NB4 (cell line): ENCODE data around the gene SPINT2.

Source experiments
- DNase-seq: peaks from one replicate; pipeline ENCODE4 v3.0.0; 2010; ENCODE audit warnings: low read depth
- H3K4me3 ChIP-seq: one replicate; pipeline ENCODE4 v1.5.1; 2011; ENCODE audit warnings: mild to moderate bottlenecking, low read depth, low read length, moderate library complexity
- MYC ChIP-seq: IDR thresholded peaks from 2 replicates; pipeline ENCODE4 v1.6.1; 2011; ENCODE audit warnings: low read depth, low read length
- POLR2A ChIP-seq: IDR thresholded peaks from 2 replicates; pipeline ENCODE4 v1.6.1; 2011; ENCODE audit warnings: mild to moderate bottlenecking; ENCODE audit not compliant: insufficient read length; ENCODE audit errors: extremely low read depth
- TF ChIP-seq, protein P1 (sequence below): IDR thresholded peaks from 2 replicates; pipeline ENCODE4 v1.6.1; 2011; ENCODE audit warnings: low read depth, low read length
- TF ChIP-seq, protein P2 (sequence below): IDR thresholded peaks from one replicate; pipeline ENCODE4 v1.5.1; 2012; ENCODE audit warnings: low read depth, low read length

SPINT2 gene

DNA sequence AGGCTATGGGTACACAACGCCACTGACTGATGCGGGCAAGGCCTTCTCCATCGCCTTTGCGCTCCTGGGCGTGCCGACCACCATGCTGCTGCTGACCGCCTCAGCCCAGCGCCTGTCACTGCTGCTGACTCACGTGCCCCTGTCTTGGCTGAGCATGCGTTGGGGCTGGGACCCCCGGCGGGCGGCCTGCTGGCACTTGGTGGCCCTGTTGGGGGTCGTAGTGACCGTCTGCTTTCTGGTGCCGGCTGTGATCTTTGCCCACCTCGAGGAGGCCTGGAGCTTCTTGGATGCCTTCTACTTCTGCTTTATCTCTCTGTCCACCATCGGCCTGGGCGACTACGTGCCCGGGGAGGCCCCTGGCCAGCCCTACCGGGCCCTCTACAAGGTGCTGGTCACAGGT, 62.2 kb downstream of the SPINT2 start:
- TF ChIP-seq, protein P1, sequence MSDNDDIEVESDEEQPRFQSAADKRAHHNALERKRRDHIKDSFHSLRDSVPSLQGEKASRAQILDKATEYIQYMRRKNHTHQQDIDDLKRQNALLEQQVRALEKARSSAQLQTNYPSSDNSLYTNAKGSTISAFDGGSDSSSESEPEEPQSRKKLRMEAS, result no peak
- TF ChIP-seq, protein P2, sequence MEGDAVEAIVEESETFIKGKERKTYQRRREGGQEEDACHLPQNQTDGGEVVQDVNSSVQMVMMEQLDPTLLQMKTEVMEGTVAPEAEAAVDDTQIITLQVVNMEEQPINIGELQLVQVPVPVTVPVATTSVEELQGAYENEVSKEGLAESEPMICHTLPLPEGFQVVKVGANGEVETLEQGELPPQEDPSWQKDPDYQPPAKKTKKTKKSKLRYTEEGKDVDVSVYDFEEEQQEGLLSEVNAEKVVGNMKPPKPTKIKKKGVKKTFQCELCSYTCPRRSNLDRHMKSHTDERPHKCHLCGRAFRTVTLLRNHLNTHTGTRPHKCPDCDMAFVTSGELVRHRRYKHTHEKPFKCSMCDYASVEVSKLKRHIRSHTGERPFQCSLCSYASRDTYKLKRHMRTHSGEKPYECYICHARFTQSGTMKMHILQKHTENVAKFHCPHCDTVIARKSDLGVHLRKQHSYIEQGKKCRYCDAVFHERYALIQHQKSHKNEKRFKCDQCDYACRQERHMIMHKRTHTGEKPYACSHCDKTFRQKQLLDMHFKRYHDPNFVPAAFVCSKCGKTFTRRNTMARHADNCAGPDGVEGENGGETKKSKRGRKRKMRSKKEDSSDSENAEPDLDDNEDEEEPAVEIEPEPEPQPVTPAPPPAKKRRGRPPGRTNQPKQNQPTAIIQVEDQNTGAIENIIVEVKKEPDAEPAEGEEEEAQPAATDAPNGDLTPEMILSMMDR, result no peak
- TF ChIP-seq POLR2A (no peak), MYC (no peak)
- no peak for DNase-seq

DNA sequence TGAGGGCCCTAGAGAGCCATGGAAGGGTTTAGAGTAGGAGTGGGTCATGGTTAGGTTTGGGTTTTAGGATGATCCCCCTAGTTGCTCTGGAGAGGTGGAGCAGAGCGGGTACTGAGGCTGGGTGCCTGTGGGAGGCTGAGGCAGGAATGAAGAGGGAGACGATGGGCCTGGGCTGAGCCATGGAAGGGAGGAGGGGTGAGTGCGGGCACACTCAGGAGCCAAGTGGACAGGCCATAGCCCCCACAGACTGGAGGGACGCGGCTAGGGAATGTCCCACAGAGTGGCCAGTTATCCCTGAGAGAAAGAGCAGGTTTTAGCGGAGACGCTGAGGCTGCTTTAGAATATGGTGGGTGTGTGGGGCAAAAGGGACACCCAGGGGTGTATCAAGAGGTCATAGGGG, 65.3 kb downstream of the SPINT2 start:
- TF ChIP-seq, protein P1, result no peak
- TF ChIP-seq MYC, result no peak
- no peak for TF ChIP-seq POLR2A
- TF ChIP-seq, protein P2, result no peak
- no peak overlapping the region for H3K4me3 ChIP-seq
- DNase-seq, result no peak

More for the DNA sequence above, 62.2 kb downstream of the SPINT2 start:
- no peak overlapping the region for H3K4me3 ChIP-seq

DNA sequence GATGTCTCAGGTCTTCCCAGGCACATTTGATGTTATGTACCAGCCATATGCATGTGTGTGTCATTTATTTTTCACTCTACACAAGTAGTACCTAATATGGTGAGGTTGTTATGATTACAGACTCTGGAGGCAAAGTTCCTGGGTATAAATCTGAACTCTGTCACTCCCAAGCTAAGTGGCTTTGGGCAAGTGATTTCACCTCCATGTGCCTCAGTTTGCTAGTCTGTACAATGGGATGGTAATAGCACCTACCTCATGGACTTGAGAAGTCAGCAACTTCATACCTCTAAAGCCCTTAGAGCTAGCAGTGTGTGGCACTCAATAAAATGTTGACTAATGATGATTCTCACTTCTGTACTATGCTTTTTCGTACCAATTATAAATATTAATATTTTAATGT, 67.4 kb downstream of the SPINT2 start:
- no peak overlapping the region for H3K4me3 ChIP-seq
- DNase-seq, result no peak
- no peak for TF ChIP-seq MYC
- TF ChIP-seq, protein P1, result no peak

DNA sequence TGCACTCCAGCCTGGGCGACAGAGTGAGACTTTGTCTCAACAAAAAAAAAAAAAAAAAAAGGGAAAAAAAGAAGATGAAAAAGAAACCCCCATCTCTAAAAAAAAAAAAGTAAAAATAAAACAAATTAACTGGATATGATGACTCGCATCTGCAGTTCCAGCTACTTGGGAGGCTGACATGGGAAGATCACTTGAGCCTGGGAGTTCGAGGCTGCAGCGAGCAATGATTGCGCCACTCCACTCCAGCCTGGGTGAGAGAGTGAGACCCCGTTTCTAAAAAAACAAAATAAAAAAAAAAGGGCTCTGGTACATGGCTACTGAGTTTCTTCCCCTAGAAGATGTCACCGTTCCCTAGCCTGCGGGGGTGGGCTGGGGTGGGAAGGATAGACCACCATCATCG, 68.9 kb downstream of the SPINT2 start:
- no peak for DNase-seq
- TF ChIP-seq, protein P2, result no peak
- TF ChIP-seq, protein P1, result no peak
- H3K4me3 ChIP-seq, result no peak overlapping the region

DNA sequence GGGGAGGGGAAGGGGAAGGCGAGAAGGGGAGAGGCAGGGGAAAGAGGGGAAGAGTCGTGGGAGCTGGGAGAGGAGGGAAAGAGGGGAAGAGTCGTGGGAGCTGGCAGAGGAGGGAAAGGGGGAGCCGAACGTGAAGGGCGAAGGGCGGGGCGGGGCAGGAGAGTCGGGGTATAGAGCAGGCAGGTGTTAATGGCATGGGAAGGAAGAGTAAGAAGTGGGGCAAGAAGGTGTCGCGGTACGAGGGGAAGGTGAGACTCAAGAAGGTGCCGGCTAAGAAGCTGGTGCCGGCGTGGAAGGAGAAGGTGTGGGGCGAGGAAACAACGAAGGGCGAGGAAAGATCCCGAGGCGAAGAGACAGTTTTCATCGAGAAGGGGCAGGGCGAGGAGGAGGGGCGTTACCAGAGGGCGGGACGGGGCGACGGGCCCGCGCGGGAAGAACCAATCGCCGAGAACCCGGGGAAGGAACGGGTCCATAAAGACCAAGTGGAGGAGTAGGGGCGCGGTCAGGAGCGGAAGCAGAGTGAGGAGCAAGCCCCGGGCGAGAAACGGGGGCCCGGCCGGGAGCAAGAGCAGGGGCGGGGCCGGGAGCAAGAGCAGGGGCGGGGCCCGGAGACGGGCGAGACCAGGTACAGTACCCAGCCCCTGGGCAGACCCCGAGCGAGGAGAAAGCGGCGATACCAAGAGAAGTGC, 71.7 kb downstream of the SPINT2 start:
- peak; percentile 94 for DNase-seq
- TF ChIP-seq MYC, result no peak
- TF ChIP-seq, protein P2, result no peak
- peak; percentile 45 for TF ChIP-seq POLR2A
- TF ChIP-seq, protein P1, result 0 out of 2 replicates have a peak, but pooled peaks have one; percentile 21
- H3K4me3 ChIP-seq, result peak overlapping the region; percentile 69

DNA sequence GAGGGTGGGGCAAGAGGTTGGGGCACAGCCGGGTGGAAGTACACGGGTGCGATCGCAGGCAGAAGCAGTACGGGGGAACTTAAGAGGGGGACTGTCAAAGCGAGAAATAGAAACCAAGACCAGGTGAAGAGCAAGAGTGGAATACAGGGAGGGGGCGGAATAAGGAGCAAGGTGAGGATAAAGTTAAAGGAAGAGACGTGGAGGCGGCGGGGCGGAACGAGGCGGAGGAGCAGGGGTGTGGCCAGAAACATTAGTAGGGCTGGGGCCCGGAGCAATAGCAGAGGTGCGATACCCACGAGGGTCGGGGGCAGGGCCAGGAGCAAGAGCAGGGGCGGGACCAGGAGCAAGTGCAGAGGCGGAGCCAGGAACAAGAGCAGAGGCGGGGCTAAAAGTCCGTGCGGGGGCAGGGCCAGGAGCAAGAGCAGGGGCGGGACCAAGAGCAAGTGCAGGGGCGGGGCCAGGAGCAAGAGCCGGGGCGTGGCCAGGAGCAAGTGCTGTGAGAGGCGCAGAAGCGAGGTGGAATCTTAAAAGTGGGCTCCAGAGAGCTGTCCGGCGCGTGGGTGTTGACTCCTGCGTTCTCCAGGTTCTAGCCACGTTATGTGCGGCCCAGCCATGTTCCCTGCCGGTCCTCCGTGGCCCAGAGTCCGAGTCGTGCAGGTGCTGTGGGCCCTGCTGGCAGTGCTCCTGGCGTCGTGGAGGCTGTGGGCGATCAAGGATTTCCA, 72.4 kb downstream of the SPINT2 start:
- peak overlapping the region; percentile 69 for H3K4me3 ChIP-seq
- DNase-seq, result peak; percentile 91
- TF ChIP-seq, protein P2, result no peak
- TF ChIP-seq, protein P1, result peak; percentile 34; the same call in 1 of the 2 replicates
